Bronchus fibroblast of lung (primary cell): ENCODE data around the gene ZMAT1. TPM values are rescaled to one million over a fixed set of nuclear protein-coding genes. Genes with fewer than 3 reads are reported as not detected.

ENCODE experiments used
- total RNA-seq: library from RNA; depleted of rRNA; stranded (reverse); fragments of >200 nt; gene quantifications from 2 replicates; pipeline ENCODE4 v1.2.3, GENCODE V29; 2015

Gene ZMAT1
- 0.15 TPM in 1 of 2 replicates, not detected in the other for total RNA-seq

GRCh38 chrX:101931488-101932248 lies at the start of gene ZMAT1:
Gene ZMAT1, minus strand, starts transcription at chrX:101932027. Its CDS starts 19 bp downstream, at chrX:101932008.

Other genes with a start within 250 kb of the ZMAT1 start
- gene TCEAL2, start 193.7 kb upstream of the ZMAT1 start, total RNA-seq: not detected in 2 replicates
- gene TCEAL6, start 210.5 kb upstream of the ZMAT1 start, total RNA-seq: not detected in 2 replicates
- not detected in 2 replicates for gene BEX5, start 223.9 kb upstream of the ZMAT1 start, total RNA-seq